Activated CD8-positive, alpha-beta memory T cell treated with anti-CD3 and anti-CD28 coated beads, Interleukin-2, amount 50 U/mL, for 4 hours (primary cell): ENCODE data around the gene ISL2.

ENCODE experiments used
- DNase-seq: peaks from one replicate; pipeline ENCODE4 v3.0.0-alpha.2; 2020

The ISL2 gene

DNA sequence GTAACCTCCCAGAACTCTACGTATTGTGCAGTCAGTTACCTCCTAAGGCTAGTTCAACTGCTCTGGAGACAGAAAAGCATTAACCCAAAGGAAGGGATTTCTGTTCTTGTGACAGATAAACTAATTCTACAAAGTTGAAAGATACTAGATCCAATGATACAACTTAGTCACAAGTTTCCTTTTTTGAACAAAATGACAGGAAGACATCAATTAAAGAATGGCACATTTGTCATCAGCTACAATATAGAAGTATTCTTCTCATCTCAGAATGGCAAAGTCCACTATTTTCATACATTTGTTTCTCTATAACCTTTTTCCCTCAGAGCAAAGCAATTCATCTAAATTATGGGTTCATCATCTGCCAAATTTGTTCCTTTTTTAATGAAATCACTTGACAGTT, 43.7 kb downstream of the ISL2 start:
- no peak for DNase-seq

DNA sequence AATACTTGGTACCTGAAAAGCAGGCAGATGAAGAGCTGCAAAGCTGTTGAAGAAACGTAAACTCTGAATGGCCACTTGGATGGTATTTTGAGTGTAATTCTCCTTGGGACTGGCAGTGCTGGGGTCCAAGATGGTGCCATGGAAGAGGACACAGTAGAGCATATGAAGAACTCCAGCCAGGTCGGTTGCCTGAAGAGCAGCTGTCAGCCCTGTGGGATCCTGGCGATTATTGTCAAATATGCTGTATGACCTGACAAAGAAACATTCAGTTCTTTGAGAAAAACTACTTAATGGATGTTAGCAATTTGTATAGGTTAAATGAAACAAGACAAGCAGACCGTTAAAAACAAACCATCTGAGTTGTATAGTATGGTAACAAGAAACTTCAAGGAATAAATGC, 44.8 kb downstream of the ISL2 start:
- no peak for DNase-seq

GRCh38 chr15:76382987-76383728, 46.6 kb downstream of the ISL2 start:
- DNase-seq, result no peak

DNA sequence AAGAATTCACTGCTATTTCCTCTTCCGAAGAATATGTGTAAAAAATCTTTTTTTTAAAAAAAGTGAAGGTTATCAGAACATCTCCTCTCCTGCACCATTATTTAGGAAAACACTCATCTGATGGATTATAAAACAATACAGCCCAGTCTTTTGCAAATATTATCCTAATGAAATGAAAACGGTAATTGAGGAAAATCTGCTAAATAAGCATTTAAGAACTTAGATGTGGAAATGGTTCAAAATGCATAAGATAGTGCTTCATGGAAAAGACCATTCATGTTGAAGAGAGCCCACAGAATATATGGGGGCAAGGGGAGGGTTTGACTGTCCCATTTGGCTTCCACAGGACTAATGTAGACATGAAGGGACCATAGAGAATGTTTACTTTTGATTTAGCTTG, 47.8 kb downstream of the ISL2 start:
- DNase-seq, result no peak

DNA sequence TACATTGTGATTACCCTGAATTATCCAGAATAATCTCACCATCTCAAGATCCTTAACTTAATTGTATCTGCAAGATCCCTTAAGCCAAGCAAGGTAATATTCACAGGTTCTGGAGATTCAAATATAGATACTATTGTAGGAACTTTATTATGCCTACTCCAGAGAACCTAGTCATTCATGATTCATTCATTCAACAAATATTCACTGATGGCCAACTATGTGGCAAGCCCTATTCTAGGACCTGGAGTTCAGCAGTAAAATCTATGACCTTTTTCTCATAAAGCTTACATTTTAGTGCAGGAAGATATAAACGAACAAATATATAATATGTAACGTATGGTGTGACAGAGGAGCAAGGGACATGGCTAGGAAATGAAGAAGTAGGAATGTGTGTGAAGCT, 49.6 kb downstream of the ISL2 start:
- DNase-seq, result no peak

DNA sequence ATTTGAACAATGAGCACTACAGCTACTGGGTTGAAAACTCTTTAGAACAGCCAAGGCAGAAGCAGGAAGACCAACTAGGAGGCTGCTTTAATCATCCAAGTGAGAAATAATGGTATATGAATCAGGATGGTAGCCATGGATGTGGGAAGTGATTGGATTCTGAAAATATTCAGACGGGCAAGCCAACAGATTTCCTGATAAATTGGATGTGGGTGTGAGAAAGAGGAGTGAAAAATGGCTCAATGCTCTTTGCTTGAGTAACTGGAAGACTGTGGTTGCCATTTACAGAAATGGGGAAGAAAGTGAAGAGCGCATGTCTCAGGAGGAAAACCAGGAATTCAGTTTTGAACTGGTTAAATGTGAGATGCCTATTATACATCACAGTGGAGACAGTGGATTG, 50.4 kb downstream of the ISL2 start:
- DNase-seq, result no peak

- DNase-seq, result no peak
Observed at GRCh38 chr15:76390571-76390970, 54.0 kb downstream of the ISL2 start.

DNA sequence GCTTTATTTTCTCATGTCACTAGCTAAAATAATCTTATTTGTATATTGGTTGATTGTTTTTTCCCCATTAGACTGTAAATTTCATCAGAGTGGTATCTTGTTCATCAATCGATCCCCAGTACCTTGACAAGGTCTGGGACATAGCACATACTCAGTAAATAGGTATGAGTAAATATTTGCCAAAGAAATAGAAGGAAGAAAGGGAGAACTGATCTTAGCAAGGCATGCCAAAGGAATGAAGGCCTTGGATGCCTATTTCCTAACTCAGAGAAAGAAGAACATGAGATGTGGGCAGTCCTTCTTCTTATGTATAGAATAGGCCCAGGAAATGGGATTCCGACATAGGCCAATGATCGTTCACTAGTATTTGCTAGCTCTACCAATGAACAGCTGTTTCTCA, 54.7 kb downstream of the ISL2 start:
- no peak for DNase-seq

DNA sequence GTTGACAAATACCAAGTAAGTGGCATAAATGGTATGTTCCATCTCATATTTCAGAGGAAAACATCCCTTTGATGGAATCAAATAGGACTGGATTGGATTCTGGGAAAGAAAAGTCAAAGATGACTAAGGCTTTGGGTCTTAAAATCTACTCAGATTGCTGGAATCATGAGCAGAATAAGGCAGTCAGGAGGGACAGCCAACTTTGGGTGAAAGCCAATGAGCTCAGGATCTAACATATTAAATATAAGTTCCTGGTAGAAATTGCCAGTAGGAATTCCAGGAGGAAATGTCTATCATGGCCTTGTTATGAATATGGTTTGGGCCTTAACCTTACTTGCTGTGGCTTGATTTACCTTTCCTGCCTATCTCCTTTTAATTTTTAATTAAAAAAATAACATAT, 55.3 kb downstream of the ISL2 start:
- DNase-seq, result no peak
